ENCODE results near the gene ZNF362.

The ZNF362 gene

GRCh38 chr1:33324677-33325575 lies 68.6 kb downstream of the ZNF362 start:
- no peak for DNase-seq (ENCODE audit: low read depth, low spot score)

DNA sequence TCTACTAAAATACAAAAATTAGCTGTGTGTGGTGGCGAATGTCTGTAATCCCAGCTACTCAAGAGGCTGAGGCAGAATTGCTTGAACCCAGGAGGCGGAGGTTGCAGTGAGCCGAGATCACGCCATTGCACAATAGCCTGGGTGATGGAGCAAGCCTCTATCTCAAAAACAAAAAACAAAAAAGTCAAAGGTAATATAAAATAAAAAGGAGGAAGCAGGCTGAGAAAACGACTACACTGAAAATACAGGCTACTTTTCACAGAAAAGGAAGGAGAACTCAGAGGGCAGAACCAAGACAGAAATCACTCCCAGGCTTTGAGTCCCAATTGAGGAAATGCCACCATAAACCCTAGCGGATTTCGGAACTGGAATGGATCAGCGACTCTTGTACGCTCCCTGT lies 70.5 kb downstream of the ZNF362 start:
- DNase-seq (ENCODE audit: low read depth, low spot score) = no peak

DNA sequence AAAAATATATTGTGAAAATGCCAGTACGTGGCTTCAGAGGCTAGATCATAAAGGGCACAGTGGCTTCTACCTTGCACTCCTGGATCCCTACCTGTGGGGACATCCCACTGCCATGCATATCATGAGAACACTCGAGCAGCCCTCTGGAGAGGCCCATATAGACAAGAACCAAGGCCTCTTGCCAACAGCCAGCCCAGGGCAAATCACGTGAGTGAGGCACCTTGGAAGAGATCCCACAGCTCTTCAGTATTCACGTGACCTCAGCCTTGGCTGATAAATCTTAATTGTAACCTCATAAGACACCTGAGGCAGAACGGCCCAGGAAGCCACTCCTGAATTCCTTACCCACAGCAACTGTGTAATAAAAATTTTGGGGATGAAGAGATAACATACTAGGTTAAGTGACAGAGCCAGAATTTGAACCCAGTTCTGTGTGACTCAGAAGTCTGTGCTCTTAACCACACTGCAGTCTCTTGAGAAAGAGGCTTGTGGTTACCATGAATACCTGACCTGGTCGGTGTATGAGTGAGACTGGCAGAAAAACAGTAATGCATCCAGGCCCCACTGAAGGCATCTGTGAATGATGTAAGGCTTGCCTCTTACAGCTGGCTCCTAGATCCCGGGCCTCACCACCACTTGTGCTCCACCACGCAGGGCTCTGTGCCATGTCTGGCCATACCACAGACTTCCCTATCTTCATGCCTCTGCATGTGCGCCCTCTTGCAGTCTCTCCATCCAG lies 71.5 kb downstream of the ZNF362 start:
- DNase-seq (ENCODE audit: low read depth, low spot score) = no peak

DNA sequence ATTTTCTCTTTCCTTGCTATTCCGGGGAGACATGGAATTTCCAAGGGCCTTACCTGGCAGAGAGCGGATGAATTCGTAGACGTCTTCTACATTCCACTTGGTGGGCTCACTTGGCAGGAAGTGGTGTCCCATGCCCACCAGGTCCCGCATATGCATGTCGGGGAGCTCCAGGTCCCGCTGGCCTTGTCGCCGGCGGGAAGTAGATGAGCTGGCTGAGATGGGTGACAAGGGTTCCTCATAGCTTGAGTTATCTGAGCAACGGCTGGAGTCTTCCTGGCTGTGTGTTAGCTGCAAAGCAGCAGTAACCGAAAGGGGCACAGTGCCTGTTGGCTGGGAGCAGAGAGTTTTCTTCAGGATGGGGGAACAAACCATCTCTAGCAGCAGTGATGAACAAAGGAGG lies 72.5 kb downstream of the ZNF362 start:
- no peak for DNase-seq (ENCODE audit: low read depth, low spot score)

DNA sequence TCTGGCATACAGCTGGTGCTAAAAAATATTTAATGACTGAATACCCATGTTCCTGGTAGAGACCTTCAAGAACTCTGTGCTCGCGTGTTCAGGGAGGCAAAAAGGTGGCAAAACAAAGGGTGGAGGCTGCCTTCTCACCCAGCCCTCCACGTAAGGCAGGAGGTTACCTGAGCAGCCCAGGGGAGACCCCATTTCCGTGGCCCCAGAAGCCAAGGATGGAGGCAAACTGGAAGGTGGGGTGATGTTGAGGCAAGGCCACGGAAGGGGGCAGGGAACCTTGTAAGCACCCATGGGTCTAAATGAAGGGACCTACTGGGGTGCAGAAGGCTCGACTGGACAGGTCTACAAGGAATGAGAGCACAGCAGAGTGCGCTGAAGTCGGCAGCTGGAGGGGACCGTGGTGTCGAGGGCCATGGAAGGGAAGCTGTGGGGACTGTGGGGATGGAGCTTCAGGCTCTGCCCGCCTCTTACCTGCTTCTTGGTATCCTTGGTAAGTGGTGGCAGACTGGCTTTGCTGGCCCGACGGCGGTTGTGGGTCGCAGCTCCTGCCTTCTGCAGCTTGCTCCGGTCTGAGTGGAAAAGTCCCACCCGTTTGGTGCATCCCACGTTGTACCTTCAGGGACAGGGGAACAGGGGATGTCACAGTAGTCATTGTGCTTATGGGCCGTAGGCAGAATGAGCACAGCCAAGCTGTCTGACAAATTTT lies 73.5 kb downstream of the ZNF362 start:
- DNase-seq (ENCODE audit: low read depth, low spot score) = no peak

DNA sequence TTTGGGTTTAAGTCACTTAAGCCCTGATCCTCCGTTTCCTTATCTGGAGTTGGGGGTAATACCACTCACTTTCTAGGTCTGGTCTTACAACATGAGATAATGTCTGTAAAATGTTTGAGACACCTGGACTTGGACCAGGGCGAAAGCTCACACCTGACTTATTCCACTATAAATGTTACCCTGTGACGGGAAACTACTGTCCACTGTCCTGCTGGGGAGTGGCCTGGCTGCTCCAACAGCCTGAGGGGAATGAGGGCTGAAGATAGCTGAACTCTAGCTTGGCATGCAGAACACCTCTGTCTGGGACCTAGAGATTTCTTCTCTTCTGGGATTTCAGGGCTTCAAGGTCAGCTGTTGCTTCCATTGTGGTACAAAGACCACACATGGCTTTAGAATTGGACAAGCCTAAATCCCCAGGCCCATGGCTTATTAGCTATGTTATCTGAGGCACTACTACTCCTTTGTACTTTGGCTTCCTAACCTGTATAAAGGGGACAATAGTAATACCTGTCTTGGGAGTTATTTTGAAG lies 74.1 kb downstream of the ZNF362 start:
- DNase-seq (ENCODE audit: low read depth, low spot score) = no peak

- DNase-seq (ENCODE audit: low read depth, low spot score) = no peak
Observed at GRCh38 chr1:33330906-33331305, 74.6 kb downstream of the ZNF362 start.

DNA sequence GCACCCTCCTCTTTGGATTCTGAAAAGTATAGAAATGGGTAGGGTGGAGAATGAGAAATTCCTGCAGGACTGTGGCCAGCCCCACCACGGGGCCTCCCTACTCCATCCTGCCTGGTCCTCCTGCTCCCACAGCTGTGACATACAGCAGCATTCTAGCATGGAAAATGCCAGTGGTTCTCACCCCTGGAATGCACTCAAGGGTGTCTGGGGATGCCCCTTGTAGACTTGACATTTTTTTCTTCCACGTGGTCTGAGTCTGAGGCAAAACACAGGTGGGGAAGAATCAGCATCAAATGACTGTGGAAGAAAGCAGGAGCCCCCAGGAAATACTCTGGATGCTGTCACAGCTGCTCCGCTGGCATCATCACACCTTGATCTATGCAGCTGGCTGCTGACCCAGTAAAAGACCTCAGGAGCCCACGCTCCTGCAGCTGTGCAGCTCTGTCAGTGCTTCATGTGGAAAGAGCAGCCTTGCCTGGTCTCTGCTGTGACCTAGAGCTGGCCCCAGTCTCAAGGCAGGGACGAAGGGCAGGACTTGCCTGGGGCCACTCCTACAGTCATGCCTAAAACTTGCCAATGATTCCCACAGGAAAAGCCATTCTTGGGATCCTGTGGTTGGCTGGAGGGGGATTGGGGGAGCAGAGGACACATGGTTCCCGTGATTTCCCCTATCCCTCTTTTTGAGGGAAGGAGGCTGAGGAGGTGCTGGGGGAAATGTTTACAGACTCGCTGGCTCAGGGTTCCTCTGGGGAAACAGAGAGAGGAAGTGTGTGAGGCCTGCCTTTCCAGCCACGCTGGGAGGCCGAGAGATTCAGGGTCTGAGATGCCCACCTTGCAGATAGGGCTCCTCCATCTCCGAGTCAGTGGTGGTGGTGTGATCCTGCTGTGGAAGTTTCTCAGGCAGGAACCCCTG lies 75.4 kb downstream of the ZNF362 start:
- no peak for DNase-seq (ENCODE audit: low read depth, low spot score)

DNA sequence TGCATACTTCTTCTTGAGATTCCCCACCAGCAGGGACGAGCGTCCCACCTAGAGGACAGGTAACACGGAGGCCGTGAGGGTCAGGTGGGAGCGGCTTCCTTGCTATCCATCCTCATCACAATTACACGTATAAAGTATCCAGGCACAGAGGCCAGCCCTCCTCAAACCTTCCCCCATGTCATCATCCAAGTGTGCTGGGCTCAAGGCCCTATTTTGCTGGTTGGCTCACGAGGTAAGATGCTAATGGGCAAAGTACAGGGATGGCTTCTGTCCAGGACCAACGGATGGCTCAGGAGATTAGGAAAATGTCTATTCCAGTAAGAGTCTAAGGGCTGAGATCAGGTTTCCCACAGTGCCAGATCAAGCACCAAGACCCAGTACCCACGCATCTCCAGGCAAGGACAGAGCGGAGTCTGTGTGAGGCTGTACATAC lies 76.1 kb downstream of the ZNF362 start:
- no peak for DNase-seq (ENCODE audit: low read depth, low spot score)

- DNase-seq (ENCODE audit: low read depth, low spot score) = no peak
Observed at GRCh38 chr1:33332881-33333280, 76.6 kb downstream of the ZNF362 start.

- no peak for DNase-seq (ENCODE audit: low read depth, low spot score)
Observed at GRCh38 chr1:33334081-33334552, 77.8 kb downstream of the ZNF362 start.

DNA sequence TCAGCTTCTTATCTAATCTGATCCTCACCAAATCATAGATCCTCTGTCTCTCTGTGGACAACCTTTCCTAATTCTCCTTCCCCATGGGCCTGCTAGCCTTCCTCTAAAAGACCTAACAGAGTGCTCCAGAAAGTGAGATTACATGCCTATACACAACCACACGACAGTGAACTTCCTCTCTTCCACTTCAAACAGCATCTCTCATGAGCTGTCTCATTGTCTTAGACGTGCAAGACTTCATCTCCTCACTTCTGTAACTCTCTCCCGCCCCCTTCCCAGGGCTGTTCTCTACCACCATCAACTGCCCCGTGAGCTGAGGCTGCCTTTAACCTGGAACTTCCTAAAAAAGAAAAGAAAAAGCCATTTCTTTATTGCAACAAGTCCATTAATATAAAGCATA lies 78.7 kb downstream of the ZNF362 start:
- no peak for DNase-seq (ENCODE audit: low read depth, low spot score)

DNA sequence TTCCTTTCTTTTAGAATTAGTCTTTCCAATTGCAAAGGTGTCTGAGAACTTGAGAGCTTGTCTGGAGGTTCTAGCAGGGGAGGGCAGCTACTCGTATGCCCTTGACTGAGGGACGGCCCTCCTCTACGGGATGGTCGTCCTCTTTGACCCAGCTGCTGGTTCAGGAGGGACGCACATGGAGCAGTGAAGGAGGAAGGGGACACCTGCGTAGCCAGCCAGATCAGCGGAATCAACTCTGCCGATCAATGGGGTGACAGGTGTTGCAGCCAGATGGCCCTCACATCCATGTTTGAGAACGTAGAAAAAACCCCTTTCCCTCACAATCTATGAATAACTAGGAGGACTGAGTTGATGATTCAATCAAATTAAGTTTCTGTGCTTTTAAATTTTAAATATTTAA lies 80.3 kb downstream of the ZNF362 start:
- DNase-seq (ENCODE audit: low read depth, low spot score) = no peak

DNA sequence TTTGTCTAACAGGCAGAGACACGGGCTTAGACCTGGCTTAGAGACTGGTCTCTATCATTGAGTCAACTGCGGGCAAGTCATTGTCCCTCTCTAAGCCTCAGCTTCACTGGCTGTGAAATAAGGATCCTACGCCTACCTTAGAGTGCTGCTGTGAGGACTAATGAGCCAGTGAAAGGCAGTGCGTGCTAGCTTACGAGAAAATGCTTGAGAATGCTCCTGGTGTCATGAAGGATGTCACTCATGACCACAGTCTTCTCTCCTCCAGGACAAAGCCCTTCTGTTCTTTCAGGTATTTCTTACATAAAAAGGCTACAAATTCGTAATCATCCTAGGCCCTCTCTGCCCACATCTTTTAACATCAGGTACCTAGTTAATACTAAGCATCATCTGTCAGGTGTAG lies 81.1 kb downstream of the ZNF362 start:
- no peak for DNase-seq (ENCODE audit: low read depth, low spot score)

GRCh38 chr1:33338048-33338439 lies 81.8 kb downstream of the ZNF362 start:
- no peak for DNase-seq (ENCODE audit: low read depth, low spot score)

GRCh38 chr1:33338440-33339211 lies 82.3 kb downstream of the ZNF362 start:
- no peak for DNase-seq (ENCODE audit: low read depth, low spot score)

GRCh38 chr1:33339413-33339812 lies 83.1 kb downstream of the ZNF362 start:
- no peak for DNase-seq (ENCODE audit: low read depth, low spot score)

GRCh38 chr1:33341190-33341589 lies 84.9 kb downstream of the ZNF362 start:
- no peak for DNase-seq (ENCODE audit: low read depth, low spot score)

DNA sequence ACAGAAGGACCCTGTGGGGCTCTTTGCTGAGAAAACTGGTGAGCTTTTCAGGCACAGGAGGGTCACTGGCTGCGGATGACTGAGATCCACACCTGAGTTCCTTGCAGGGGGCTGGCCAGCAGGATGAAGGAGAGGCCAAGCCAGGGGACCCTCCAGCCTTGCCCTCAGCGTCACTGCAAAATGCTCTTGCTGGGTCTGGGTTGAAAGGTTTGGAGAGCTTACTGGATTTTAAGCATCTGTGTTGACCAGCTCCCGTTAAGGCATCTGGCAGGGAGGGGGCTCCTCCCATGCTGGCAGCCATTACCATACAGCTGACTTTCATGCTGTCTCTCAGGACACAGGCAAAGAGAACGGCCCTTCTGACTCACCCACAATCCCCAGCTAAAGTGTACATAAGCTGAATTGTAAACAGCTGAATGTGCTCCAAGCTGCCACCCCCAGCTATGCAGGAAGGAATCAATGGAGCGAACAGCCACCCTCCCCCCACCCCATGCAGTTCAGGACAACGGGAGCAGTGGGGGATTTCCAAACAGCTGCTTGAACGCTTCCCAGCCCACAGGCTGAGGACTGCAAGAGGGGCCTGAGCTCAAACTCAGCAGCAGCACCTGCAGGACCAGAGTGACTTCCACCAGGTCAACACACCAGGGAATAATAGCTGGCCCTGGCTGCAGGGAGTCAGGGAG lies 85.9 kb downstream of the ZNF362 start:
- DNase-seq (ENCODE audit: low read depth, low spot score) = no peak

All from activated naive CD8-positive, alpha-beta T cell treated with anti-CD3 and anti-CD28 coated beads, Interleukin-2, amount 50 U/mL, for 16 hours (primary cell).